Measurements from ENCODE around the gene SLC2A9. TPM values are rescaled to one million over a fixed set of nuclear protein-coding genes. Genes with fewer than 3 reads are reported as not detected.

Gene SLC2A9
- total RNA-seq, 1 donor from 2014 or later: 2.0 TPM

DNA sequence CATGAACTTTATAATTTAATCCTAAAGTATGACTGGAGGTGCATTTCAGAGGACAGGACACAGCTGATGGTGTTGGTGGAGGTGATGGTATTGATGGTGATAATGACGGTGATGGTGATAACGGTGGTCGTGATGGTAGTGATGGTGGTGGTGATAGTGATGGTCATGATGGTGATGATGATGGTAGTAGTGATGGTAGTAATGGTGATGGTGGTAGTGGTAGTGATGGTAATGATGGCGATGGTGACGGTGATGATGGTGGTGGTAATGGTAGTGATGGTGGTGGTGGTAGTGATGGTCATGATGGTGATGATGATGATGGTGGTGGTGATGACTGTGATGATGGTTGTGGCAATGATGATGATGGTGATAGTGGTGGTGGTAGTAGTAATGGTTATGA, 40.4 kb downstream of the SLC2A9 start:
- TF ChIP-seq, protein P1, sequence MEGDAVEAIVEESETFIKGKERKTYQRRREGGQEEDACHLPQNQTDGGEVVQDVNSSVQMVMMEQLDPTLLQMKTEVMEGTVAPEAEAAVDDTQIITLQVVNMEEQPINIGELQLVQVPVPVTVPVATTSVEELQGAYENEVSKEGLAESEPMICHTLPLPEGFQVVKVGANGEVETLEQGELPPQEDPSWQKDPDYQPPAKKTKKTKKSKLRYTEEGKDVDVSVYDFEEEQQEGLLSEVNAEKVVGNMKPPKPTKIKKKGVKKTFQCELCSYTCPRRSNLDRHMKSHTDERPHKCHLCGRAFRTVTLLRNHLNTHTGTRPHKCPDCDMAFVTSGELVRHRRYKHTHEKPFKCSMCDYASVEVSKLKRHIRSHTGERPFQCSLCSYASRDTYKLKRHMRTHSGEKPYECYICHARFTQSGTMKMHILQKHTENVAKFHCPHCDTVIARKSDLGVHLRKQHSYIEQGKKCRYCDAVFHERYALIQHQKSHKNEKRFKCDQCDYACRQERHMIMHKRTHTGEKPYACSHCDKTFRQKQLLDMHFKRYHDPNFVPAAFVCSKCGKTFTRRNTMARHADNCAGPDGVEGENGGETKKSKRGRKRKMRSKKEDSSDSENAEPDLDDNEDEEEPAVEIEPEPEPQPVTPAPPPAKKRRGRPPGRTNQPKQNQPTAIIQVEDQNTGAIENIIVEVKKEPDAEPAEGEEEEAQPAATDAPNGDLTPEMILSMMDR (conservative IDR thresholded peaks at IDR 0.05; ENCODE audit: low read depth, low read length): no peak

DNA sequence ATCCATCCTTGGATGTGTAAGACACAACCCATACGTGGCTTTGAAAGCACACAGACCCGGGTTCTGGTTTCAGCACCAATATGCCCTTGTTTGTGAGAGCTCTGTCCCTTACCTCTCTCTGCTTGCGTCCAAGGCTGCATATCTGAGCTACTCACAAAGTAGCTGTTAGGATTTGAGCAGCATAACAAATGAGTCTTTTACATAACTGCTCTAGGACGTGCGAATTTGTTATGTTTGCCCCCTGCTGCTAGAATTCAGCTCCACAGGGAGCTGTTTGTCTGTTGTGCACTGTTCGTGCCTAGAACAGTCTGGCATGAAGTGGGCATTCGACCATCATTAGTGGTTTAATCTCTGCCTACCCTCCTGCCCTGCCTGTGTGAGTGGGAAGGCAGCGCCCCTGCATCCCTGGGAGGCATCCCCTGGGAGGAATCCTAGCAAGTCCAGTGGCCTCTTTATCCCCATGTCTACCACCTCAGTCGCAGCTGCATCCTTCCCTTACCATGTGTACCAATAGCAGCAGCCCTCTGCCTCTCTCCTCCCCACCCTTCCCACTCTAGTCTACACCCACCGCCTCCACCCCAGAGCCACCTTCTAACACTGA, 42.1 kb downstream of the SLC2A9 start:
- DNase-seq (ENCODE audit: low read depth): no peak
- TF ChIP-seq, protein P1 (conservative IDR thresholded peaks at IDR 0.05; ENCODE audit: low read depth, low read length): no peak
- no peak overlapping the region for H3K4me3 ChIP-seq (ENCODE audit: low read depth, low read length)

More for the DNA sequence above, 40.4 kb downstream of the SLC2A9 start:
- DNase-seq (ENCODE audit: low read depth): no peak
- H3K4me3 ChIP-seq (ENCODE audit: low read depth, low read length): no peak overlapping the region

DNA sequence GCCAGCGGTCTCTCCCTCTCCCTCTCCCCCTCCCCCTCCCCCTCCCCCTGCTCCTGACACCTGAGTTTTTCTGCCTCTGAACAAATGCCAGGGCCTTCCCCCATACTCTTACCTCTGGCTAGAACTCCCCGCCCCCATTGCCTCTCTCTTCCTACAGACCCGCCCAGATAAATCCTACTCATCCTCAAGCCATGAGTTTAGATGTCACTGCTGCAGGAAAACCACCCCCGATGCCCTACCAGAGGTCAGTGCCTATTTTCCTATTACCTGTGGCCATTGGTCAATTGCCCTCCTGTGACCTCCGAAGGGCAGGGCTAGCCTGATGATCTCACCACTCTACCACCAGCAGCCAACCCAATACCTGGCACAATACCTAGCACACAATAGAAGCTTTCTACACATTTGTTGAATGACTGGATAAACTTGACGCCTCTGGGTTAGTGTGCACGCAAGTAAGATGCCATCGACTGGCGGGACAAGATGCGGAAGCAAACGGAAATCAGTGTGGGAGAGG, 43.7 kb downstream of the SLC2A9 start:
- TF ChIP-seq, protein P1 (conservative IDR thresholded peaks at IDR 0.05; ENCODE audit: low read depth, low read length): no peak
- no peak for DNase-seq (ENCODE audit: low read depth)
- no peak overlapping the region for H3K4me3 ChIP-seq (ENCODE audit: low read depth, low read length)

DNA sequence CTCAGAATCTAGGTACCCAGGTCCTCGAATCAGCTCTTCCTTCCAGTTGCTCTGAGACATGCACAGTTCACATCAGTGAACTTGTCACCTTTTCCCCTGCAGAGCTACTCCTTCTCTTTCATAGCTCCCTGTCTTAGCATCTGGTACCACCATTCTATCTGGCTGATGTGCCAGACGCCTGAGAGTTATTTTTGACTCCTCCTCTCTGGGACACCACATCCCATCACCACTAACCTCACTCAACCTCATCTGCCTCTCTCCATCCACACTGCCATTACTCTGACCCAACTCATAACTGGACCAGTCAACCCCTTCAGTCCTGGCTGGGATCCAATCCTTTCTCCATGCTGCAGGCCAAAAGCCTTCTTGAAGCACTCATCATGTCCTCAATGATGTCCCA, 44.5 kb downstream of the SLC2A9 start:
- no peak overlapping the region for H3K4me3 ChIP-seq (ENCODE audit: low read depth, low read length)
- DNase-seq (ENCODE audit: low read depth): no peak
- TF ChIP-seq, protein P1 (conservative IDR thresholded peaks at IDR 0.05; ENCODE audit: low read depth, low read length): no peak

DNA sequence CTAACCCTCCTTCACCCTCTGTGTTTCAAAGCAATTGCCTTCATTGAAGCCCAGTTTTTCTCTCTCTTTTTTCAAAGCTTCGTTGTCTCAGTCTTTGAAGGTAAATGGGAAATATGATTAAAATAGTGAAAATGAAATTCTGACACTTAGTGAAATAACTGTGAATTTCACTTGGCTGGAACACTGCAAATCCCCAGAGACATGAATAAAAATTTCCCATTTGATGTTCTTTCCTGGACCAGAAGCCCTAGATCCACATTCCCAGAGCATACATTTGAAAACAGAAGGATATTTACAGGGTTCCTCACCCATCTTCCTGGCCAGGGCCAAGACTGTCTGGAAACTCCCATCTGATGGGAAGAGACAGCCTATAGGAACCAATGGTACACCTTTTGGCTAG, 45.0 kb downstream of the SLC2A9 start:
- TF ChIP-seq, protein P1 (conservative IDR thresholded peaks at IDR 0.05; ENCODE audit: low read depth, low read length): no peak
- H3K4me3 ChIP-seq (ENCODE audit: low read depth, low read length): no peak overlapping the region
- DNase-seq (ENCODE audit: low read depth): no peak

DNA sequence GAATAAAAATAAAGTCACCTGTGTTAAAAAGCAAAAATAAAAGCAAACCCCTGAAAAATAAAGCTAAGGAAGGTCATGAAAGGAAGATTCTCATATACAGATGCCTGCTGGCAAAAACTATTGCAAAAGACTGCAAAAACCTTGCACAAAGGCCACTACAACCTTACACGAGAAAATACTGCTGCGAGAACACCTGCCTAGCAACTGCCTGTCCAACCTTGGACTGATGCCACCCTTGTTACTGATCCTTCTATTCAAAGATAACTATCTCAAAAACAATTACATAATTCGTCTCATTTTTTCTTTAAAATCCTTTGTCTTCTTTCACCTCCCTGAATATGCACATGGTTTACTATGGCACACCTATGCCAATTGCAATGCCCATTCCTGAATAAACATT, 49.6 kb downstream of the SLC2A9 start:
- no peak overlapping the region for H3K4me3 ChIP-seq (ENCODE audit: low read depth, low read length)
- DNase-seq (ENCODE audit: low read depth): no peak
- TF ChIP-seq, protein P1 (conservative IDR thresholded peaks at IDR 0.05; ENCODE audit: low read depth, low read length): no peak

DNA sequence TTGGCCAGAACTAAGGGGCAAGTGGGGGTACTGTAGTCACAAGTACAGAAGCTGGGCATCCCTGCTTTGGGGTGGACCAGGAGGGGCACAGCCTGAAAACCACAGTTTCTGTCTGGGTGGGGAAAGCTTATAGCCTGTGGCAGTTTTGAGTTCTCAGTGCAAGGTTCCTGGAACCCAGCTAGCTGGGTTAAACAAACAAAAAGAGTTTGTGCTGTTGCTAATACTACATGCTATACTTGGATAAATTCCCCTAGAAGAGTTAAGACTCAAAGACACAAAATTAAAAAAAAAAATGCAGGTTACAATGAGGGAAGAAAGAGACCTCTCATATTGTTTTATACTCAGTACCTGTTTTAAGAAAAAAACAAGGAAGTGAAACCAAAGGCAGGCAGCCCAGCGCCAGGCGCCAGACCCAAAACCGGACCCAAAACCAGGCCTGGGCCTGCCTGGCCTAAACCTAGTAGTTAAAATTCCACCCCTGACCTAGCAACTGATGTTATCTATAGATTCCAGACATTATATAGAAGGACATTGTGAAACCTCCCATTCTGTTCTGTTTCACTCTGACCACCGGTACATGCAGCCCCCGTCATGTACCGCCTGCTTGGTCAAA, 50.8 kb downstream of the SLC2A9 start:
- no peak for DNase-seq (ENCODE audit: low read depth)
- TF ChIP-seq, protein P1 (conservative IDR thresholded peaks at IDR 0.05; ENCODE audit: low read depth, low read length): no peak
- no peak overlapping the region for H3K4me3 ChIP-seq (ENCODE audit: low read depth, low read length)
